NCI-H1092 (cell line): ENCODE results near the gene ICAM5.

Experiments used
- DNase-seq: peaks from one replicate; lab custom pipeline; 2025; lab: John Stamatoyannopoulos, UW

Gene ICAM5

GRCh38 chr19:10291554-10292205, 1.9 kb downstream of the ICAM5 start:
- no peak for DNase-seq

DNA sequence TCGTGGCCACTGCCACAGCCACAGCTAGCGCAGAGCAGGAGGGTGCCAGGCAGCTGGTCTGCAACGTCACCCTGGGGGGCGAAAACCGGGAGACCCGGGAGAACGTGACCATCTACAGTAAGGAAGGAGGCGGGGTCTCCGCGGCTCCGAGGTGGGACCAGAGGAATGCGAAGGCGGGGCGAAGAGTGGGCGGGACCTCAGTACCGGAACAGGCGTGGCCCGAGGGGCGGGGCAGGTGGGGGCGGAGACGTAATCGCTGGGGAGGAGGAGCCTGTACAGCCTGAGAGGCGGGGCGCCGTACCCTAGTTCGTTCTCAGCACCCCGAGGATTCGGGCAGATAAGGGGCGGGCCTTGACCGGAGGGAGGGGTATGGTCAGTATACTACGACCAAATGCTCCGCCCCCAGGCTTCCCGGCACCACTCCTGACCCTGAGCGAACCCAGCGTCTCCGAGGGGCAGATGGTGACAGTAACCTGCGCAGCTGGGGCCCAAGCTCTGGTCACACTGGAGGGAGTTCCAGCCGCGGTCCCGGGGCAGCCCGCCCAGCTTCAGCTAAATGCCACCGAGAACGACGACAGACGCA, 2.5 kb downstream of the ICAM5 start:
- DNase-seq, result no peak

DNA sequence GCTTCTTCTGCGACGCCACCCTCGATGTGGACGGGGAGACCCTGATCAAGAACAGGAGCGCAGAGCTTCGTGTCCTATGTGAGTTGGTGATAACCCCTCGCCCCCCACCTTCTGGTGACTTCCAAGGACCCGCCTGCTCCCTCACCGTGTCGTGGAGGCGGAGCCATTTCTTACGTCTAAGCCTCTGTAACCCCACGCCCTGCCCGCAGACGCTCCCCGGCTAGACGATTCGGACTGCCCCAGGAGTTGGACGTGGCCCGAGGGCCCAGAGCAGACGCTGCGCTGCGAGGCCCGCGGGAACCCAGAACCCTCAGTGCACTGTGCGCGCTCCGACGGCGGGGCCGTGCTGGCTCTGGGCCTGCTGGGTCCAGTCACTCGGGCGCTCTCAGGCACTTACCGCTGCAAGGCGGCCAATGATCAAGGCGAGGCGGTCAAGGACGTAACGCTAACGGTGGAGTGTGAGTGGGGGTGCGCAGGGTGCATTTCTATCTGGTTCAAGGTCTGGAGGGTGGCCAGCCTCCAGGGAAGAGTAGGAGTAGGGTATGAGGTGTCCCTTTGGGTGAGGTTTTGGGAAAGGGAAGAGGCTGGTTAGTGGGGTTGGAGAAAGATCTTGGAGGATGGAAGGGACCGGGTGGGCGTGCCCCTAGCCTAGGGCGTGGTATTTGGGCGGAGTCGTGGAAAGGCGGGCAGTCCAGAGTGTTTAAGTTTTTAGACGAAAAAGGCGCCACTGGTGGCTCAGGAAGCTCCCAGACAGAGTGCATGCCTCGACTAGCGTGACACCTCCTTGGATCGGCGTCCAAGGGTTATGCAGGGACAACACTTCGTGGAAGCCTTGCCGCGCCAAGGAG, 3.3 kb downstream of the ICAM5 start:
- DNase-seq, result no peak

GRCh38 chr19:10293637-10294367, 4.0 kb downstream of the ICAM5 start:
- no peak for DNase-seq

- DNase-seq, result no peak
These were observed 4.6 kb downstream of the ICAM5 start for GRCh38 chr19:10294368-10294697.

DNA sequence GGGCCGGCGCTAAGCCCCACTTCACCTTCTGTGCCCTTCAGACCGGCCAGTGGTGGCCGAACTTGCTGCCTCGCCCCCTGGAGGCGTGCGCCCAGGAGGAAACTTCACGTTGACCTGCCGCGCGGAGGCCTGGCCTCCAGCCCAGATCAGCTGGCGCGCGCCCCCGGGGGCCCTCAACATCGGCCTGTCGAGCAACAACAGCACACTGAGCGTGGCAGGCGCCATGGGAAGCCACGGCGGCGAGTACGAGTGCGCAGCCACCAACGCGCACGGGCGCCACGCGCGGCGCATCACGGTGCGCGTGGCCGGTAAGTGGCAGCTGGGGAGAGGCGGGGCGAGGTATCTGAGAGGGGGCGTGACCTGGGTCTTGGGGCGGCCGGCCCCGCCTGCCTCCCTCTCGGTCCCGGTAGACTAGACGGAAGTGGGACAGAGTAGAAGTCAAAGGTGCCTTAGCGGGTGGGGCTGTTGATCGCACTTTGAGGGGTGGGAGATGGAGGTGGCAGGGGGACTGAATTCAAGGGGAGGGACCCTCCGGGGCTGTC, 5.6 kb downstream of the ICAM5 start:
- no peak for DNase-seq

GRCh38 chr19:10295847-10296591, 6.3 kb downstream of the ICAM5 start:
- no peak for DNase-seq

DNA sequence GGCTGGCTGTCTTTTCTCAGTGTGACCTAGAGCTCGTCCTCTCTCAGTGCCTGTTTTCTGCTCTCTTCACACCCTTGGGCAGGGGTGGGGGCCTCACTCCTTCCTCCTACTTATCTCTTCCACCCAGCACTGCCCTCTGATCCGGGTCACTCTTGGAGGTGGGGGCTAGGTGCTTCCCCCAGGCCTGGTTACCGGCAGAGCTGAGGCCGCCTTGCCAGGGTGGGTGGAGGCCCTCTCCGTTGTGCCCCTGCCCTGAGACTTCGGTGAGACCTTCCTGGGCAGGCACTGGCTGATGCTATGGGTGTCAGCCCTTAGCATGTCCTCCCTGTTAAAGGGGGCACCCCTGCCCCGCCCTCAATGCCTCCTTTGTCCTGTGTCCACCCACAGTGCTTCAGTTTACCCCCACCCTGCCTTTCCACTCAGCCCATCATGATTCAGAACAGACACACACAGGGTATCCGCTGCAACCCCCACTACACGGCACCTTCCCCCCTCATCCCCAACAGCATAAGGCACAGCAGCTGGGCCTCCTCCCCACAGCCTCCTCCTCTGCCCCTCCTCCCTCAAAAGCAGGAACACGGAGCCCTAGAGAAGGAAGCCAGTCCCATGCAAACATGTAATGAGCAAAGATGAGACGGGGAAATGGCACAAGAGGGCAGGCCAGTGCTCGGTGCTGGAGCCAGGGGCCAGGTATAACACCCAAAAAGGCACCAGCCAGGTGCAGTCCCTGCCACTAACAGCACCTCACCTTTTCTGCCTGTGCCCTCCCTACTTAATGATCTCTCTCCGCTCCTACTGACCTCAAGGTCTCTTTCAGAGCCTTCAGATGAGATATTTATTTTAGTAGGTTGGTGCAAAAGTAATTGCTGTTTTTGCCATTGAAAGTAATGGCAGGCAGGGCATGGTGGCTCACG, 10.1 kb downstream of the ICAM5 start:
- no peak for DNase-seq

GRCh38 chr19:10305139-10305806, 15.5 kb downstream of the ICAM5 start:
- DNase-seq, result no peak

DNA sequence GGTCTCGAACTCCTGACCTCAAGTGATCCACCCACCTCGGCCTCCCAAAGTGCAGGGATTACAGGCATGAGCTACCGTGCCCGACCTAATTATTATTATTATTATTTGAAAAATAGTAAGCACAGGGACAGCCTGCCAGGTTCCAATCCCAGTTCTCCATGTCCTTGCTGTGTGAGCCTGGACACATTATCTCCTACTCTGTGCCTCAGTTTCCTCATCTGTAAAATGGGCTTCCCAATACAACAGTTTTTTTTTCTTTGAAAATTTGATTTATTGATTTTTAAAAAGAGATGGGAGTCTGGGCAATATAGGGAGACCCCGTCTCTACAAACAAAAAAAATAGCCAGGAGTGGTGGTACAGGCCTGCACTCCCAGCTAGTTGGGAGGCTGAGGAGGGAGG, 16.6 kb downstream of the ICAM5 start:
- DNase-seq, result no peak

- no peak for DNase-seq
These were observed 19.7 kb downstream of the ICAM5 start, which contains the start of gene ZGLP1 for GRCh38 chr19:10309423-10309822. ZGLP1 (minus strand) TSS chr19:10309815.

GRCh38 chr19:10315335-10316214, 25.8 kb downstream of the ICAM5 start, which contains the start of gene FDX2:
FDX2 (minus strand) TSS chr19:10316015; CDS start chr19:10315996, 19 bp downstream.
- DNase-seq, result peak; percentile 84

DNA sequence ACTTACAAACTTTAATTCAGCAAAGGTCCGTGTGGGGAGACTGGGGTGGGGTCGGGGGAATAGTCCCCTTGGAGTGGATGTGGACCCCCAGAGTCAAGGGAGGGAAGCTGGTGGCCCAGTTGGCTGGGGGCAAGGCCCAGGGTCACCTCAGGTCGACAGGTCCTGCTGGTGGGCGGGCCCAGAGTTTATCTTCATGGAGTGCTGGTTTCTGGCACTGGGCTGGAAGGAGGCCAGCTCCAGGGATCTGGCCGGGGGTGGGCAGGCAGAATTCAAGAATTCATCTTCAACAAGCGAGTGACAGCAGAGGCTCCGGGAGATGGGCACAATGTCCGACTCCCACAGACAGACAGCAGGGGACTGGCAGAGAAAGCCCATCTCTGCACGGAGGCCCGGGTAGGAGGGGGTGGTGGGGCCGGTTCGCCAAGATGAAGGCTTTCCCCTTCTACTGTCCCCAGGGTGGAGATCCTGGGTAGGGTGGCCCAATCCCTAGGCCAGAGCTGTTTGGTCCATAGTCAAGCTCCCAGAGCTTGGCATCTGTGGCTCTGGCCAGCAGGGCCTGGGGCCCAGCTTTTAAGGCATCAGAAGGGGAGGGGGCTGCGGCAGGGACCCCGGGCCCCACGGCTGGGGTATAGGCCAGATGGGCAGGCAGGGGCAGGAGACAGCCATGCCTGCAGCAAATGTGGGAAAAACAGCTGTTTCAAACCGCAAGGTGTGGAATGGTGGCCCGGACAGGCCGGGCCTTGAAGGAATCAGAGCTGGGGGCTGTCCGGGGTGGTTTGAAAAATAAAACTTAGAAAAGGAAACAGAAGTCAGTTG, 26.7 kb downstream of the ICAM5 start:
- no peak for DNase-seq

GRCh38 chr19:10317045-10317856, 27.5 kb downstream of the ICAM5 start:
- DNase-seq, result no peak

DNA sequence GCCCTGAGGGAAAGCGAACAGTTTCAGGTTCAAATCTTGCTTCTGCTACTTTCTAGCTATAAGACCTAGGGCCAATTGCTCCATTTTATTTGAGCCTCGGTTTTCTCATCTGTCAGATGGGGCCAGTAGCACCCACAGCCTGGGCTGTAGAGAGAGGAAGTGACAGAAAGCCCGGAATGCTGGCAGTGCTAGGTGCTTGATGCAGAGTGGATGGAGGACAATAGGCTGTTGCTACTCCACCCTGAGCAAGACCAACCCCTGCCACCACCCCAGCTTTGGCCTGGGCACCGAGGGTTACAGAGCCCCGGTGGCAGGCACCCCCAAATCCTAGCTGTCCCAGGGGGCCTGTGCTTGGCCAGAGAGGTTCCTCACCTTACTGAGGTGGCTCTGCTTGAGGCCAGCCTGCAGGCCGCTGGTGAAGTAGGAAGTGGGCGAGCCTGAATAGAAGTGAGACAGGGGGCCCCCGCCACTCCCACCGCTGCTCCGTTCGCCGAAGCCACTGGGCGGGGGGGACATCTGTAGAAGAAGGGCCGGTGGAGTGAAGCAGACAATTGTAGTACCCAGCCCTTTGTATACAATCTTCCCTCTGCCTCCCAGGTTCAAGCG, 28.2 kb downstream of the ICAM5 start:
- no peak for DNase-seq
